NT2/D1 (cell line): ENCODE results near the gene GABRQ.
"Not testable (repeated sequence)": the region's sequence is repeated elsewhere in the genome, so short reads cannot be mapped to it uniquely, and the experiment has no call there.

Experiments used
- DNase-seq: peaks from one replicate; pipeline ENCODE4 v3.0.0-alpha.2; 2011; ENCODE audit warnings: low read depth, low spot score
- H3K27me3 ChIP-seq: 2 replicates; pipeline ENCODE4 v1.6.0; 2011; ENCODE audit warnings: mild to moderate bottlenecking; ENCODE audit not compliant: insufficient read length, insufficient read depth
- H3K36me3 ChIP-seq: 2 replicates; pipeline ENCODE4 v1.6.1; 2011; ENCODE audit warnings: mild to moderate bottlenecking, low read length, mixed read lengths; ENCODE audit not compliant: insufficient read depth, insufficient read length
- H3K4me1 ChIP-seq: 2 replicates; pipeline ENCODE4 v1.5.1; 2011; ENCODE audit not compliant: insufficient read depth, insufficient read length
- H3K4me3 ChIP-seq: 2 replicates; pipeline ENCODE4 v1.5.1; 2011; ENCODE audit warnings: low read depth; ENCODE audit not compliant: insufficient read length
- H3K9ac ChIP-seq: 2 replicates; pipeline ENCODE4 v1.6.0; 2011; ENCODE audit warnings: low read depth; ENCODE audit not compliant: insufficient read length
- H3K9me3 ChIP-seq: 2 replicates; pipeline ENCODE4 v1.5.1; 2011; ENCODE audit warnings: mild to moderate bottlenecking, low read length; ENCODE audit not compliant: insufficient read depth
- SUZ12 ChIP-seq: IDR thresholded peaks from 2 replicates; pipeline ENCODE4 v1.6.1; 2011; ENCODE audit not compliant: insufficient read length, insufficient read depth; ENCODE audit errors: extremely low read depth
- YY1 ChIP-seq: IDR thresholded peaks from 2 replicates; pipeline ENCODE4 v1.6.1; 2011; ENCODE audit not compliant: insufficient read length, insufficient read depth
- ZNF274 ChIP-seq: IDR thresholded peaks from 2 replicates; pipeline ENCODE4 v1.6.1; 2011; ENCODE audit warnings: mild to moderate bottlenecking, low read depth, low read length

The GABRQ gene

DNA sequence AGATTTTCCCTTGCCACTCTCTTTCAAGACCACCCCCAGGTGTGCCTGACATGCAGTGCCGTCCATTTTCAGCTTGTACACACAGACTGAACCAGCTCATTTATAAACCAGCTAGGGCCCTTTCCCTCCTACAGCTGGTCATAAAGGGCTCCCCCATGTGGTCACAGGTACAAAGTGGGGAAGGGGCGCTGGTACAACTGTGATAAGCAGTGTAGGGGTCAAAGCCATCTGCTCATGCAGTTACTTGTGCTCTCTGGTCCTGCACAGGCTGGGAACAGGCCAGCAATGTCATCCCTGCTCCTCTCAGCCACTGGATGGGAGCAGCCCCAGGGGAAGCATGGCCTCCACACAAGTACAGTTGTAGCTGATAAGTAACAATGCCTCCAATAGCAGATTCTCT, 20.6 kb downstream of the GABRQ start:
- H3K9me3 ChIP-seq: no peaks in the 10 kb centered on the region
- no peaks in the 10 kb centered on the region for H3K27me3 ChIP-seq
- DNase-seq: no peak
- H3K9ac ChIP-seq: no peak overlapping the region
- no peak for TF ChIP-seq YY1
- TF ChIP-seq ZNF274: no peak
- H3K4me3 ChIP-seq: no peak overlapping the region
- H3K36me3 ChIP-seq: no peaks in the 10 kb centered on the region
- no peaks in the 10 kb centered on the region for H3K4me1 ChIP-seq

DNA sequence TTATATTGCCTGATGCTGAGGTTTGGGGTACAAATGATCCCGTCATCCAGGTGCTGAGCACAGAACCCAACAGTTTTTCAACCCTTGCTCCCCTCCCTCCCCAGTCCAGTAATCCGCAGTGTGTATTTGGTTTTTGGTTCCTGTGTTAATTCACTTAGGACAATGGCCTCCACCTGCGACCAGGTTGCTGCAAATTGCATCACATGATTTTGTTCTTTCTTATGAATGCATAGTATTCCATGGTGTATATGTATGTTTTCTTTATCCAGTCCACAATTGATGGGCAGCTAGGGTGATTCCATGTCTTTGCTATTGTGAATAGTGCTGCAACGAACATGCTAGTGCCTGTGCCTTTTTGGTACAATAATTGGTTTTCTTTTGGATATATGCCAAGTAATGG, 25.4 kb downstream of the GABRQ start:
- DNase-seq: no peak
- Histone ChIP-seq H3K4me3 (no peak overlapping the region), H3K27me3 (no peaks in the 10 kb centered on the region), H3K36me3 (no peaks in the 10 kb centered on the region), H3K9me3 (no peaks in the 10 kb centered on the region), H3K9ac (no peak overlapping the region), H3K4me1 (no peaks in the 10 kb centered on the region)
- TF ChIP-seq YY1: no peak

DNA sequence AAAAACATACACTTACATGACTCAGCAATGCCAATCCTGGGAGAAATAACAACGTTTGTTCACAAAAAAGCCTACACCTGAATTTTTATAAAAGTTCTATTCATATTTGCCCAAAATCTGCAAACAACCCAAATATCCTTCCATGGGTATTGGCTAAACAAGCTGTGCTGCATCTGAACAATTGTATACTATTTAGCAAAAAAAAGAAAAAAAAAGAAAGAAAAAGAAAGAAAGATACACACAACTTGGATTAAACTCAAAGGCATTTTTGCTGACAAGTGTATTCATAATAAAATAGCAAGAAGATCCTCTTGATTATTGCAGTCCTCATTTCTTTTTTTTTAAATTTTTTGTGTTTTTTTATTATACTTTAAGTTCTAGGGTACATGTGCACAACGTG, 36.4 kb downstream of the GABRQ start:
- TF ChIP-seq ZNF274 (no peak), YY1 (no peak), SUZ12 (no peak)
- H3K27me3 ChIP-seq: no peaks in the 10 kb centered on the region

DNA sequence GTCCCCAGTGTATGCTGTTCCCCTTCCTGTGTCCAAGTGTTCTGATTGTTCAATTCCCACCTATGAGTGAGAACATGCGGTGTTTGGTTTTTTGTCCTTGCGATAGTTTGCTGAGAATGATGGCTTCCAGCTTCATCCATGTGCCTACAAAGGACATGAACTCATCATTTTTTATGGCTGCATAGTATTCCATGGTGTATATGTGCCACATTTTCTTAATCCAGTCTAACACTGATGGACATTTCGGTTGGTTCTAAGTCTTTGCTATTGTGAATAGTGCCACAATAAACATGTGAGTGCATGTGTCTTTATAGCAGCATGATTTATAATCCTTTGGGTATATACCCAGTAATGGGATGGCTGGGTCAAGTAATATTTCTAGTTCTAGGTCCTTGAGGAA, 37.0 kb downstream of the GABRQ start:
- H3K27me3 ChIP-seq, H3K4me3 ChIP-seq, H3K9me3 ChIP-seq, H3K4me1 ChIP-seq, H3K9ac ChIP-seq, DNase-seq, H3K36me3 ChIP-seq: not testable (repeated sequence)

More for the DNA sequence above, 36.4 kb downstream of the GABRQ start:
- no peaks in the 10 kb centered on the region for H3K36me3 ChIP-seq
- H3K4me1 ChIP-seq: no peaks in the 10 kb centered on the region
- H3K4me3 ChIP-seq: no peak overlapping the region
- H3K9me3 ChIP-seq: no peaks in the 10 kb centered on the region
- H3K9ac ChIP-seq: no peak overlapping the region
- DNase-seq: no peak

- not testable (repeated sequence) for H3K9ac ChIP-seq, H3K4me3 ChIP-seq, DNase-seq, H3K9me3 ChIP-seq, H3K4me1 ChIP-seq, H3K27me3 ChIP-seq, H3K36me3 ChIP-seq
These were observed 43.3 kb downstream of the GABRQ start for GRCh38 chrX:152681012-152681411.

DNA sequence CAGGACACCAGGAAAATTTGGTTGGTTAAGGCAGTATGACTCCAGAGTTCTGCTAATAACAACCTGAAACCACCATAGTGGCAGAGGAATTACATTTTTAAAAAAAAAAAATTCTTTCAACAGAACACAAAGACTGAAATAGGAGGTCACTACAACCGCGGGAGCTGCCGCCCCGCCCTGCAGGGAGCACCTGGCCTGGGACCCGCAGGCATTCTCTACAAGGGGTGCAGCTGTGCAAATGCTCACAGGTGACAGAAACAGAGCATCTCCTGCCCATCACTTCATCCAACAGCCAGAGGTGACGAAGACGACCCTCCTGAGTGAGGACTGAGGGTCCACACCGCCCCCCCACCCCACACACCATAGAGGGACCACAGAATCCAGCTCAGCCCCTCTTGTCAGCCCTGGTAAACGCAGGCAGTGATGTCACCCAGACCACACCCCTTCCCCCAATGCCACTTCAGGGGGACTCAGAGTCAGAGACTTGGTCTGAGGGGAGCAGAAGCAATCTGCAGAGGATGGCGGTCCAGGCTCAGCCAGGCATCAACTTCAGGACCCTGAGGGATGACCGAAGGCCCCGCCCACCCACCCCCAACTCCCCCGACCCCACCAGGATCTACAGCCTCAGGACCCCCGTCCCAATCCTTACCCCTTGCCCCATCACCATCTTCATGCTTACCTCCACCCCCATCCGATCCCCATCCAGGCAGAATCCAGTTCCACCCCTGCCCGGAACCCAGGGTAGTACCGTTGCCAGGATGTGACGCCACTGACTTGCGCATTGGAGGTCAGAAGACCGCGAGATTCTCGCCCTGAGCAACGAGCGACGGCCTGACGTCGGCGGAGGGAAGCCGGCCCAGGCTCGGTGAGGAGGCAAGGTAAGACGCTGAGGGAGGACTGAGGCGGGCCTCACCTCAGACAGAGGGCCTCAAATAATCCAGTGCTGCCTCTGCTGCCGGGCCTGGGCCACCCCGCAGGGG, 60.5 kb downstream of the GABRQ start, which contains the start of gene MAGEA3:
MAGEA3 (plus strand) TSS at position 843 of the 980 bp plus-strand sequence. CDS start 2,039 bp downstream, outside the sequence.
- H3K9me3 ChIP-seq, DNase-seq, H3K36me3 ChIP-seq, H3K9ac ChIP-seq, H3K27me3 ChIP-seq, H3K4me1 ChIP-seq, H3K4me3 ChIP-seq: not testable (repeated sequence)

- not testable (repeated sequence) for H3K4me3 ChIP-seq, H3K27me3 ChIP-seq, H3K9me3 ChIP-seq, DNase-seq, H3K36me3 ChIP-seq, H3K9ac ChIP-seq, H3K4me1 ChIP-seq
These were observed 62.7 kb downstream of the GABRQ start for GRCh38 chrX:152700390-152700789.

DNA sequence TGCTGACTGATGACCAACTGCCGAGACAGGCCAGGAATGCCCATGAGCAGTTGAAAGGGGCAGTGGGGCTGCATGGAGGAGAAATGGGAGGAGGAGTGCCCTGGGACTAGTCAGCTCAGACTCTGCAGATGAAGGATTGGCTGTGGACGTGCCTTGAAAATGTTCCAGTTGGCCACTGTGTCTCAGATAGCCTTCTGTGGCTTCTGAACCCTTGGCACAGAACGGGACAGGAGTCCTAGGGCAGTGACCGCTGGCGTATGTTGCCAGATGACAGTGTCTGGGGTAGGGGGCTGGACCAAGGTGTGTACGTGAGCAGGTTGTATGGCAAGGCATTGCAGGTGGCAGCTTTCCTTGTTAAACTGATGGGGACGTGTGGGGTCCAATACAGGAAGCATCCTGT, 68.8 kb downstream of the GABRQ start:
- H3K9ac ChIP-seq, H3K27me3 ChIP-seq, H3K36me3 ChIP-seq, DNase-seq, H3K4me1 ChIP-seq, H3K4me3 ChIP-seq, H3K9me3 ChIP-seq: not testable (repeated sequence)
